ENCODE measurements around the gene ABL1. TPM values are rescaled to one million over a fixed set of nuclear protein-coding genes. Genes with fewer than 3 reads are reported as not detected.

ABL1 gene
- total RNA-seq, 1 experiment from 2014 or later = 67.5 TPM

GRCh38 chr9:130934246-130934645 is 99.2 kb downstream of the ABL1 start:
- Mint-ChIP-seq H3K4me1 (ENCODE audit: insufficient read depth, unreplicated experiment) (peaks cover 18% of the 10 kb centered on the region), H3K27me3 (ENCODE audit: insufficient read depth, unreplicated experiment) (peaks cover 10% of the 10 kb centered on the region), H3K27ac (ENCODE audit: low read depth, unreplicated experiment) (no peak overlapping the region), H3K9me3 (ENCODE audit: unreplicated experiment) (no peaks in the 10 kb centered on the region), H3K4me3 (ENCODE audit: unreplicated experiment) (no peak overlapping the region), H3K36me3 (ENCODE audit: insufficient read depth, unreplicated experiment) (no peaks in the 10 kb centered on the region)
- no peak for DNase-seq (ENCODE audit: unreplicated experiment)
- TF ChIP-seq CTCF (IDR thresholded peaks at IDR 0.05; ENCODE audit: unreplicated experiment) = no peak
- CTCF ChIA-PET = interaction anchor here (2.9 kb wide), 1 partner anchor 68 kb away, joined by 14 read pairs; no protein-coding TSS in a partner anchor
- POLR2A ChIA-PET = interaction anchor here (1.3 kb wide), 1 partner anchor 8 kb away, joined by 3 read pairs; no protein-coding TSS in a partner anchor
- no TSS peak for BruUV-seq (replicated peaks)
- intact Hi-C loops (cut with micrococcal nuclease) = no loop called here

- H3K9me3 Mint-ChIP-seq (ENCODE audit: unreplicated experiment) = no peaks in the 10 kb centered on the region
- H3K4me1 Mint-ChIP-seq (ENCODE audit: insufficient read depth, unreplicated experiment) = peaks cover 18% of the 10 kb centered on the region
- CTCF ChIA-PET = interaction anchor here (1.1 to 2.9 kb wide), 2 partner anchors 69 to 163 kb away, joined by 6 to 14 read pairs; no protein-coding TSS in a partner anchor
- no peak overlapping the region for H3K27ac Mint-ChIP-seq (ENCODE audit: low read depth, unreplicated experiment)
- intact Hi-C loops (cut with micrococcal nuclease) = no loop called here
- H3K36me3 Mint-ChIP-seq (ENCODE audit: insufficient read depth, unreplicated experiment) = no peaks in the 10 kb centered on the region
- DNase-seq (ENCODE audit: unreplicated experiment) = no peak
- POLR2A ChIA-PET = interaction anchor here (1.3 kb wide), 1 partner anchor 9 kb away, joined by 3 read pairs; no protein-coding TSS in a partner anchor
- TF ChIP-seq CTCF (IDR thresholded peaks at IDR 0.05; ENCODE audit: unreplicated experiment) = no peak
- BruUV-seq (replicated peaks) = no TSS peak
- peaks cover 11% of the 10 kb centered on the region for H3K27me3 Mint-ChIP-seq (ENCODE audit: insufficient read depth, unreplicated experiment)
- no peak overlapping the region for H3K4me3 Mint-ChIP-seq (ENCODE audit: unreplicated experiment)
Observed at GRCh38 chr9:130934702-130935647, 99.9 kb downstream of the ABL1 start.

- Mint-ChIP-seq H3K9me3 (ENCODE audit: unreplicated experiment) (no peaks in the 10 kb centered on the region), H3K27ac (ENCODE audit: low read depth, unreplicated experiment) (peak overlapping the region; percentile 20), H3K4me1 (ENCODE audit: insufficient read depth, unreplicated experiment) (peaks cover 18% of the 10 kb centered on the region), H3K27me3 (ENCODE audit: insufficient read depth, unreplicated experiment) (peaks cover 11% of the 10 kb centered on the region), H3K36me3 (ENCODE audit: insufficient read depth, unreplicated experiment) (no peaks in the 10 kb centered on the region), H3K4me3 (ENCODE audit: unreplicated experiment) (no peak overlapping the region)
- ChIA-PET POLR2A (no interaction called here), CTCF (interaction anchor here (0.7 to 2.9 kb wide), 4 partner anchors 11 to 210 kb away, joined by 3 to 14 read pairs (median 6); no protein-coding TSS in a partner anchor)
- no TSS peak for BruUV-seq (replicated peaks)
- intact Hi-C loops (cut with micrococcal nuclease) = no loop called here
- no peak for TF ChIP-seq CTCF (IDR thresholded peaks at IDR 0.05; ENCODE audit: unreplicated experiment)
- no peak for DNase-seq (ENCODE audit: unreplicated experiment)
Observed at GRCh38 chr9:130935648-130936271, 100.7 kb downstream of the ABL1 start.
